GM13977 (cell line): Measurements from ENCODE around the gene ITGA2B.
"Not testable (repeated sequence)": the region's sequence is repeated elsewhere in the genome, so short reads cannot be mapped to it uniquely, and the experiment has no call there.

ENCODE experiments used
- DNase-seq: peaks from one replicate; pipeline ENCODE4 v3.0.0; 2012; ENCODE audit warnings: low spot score
- CTCF ChIP-seq: IDR thresholded peaks from 2 replicates; pipeline ENCODE4 v1.5.1; 2012; ENCODE audit warnings: mild to moderate bottlenecking, control low read depth; ENCODE audit not compliant: insufficient read depth; ENCODE audit errors: extremely low read depth, missing control alignments
- in situ Hi-C: fragments of 300-500 bp; cut with MboI; formaldehyde crosslinking; loops from one replicate; pipeline ENCODE4 v1.12.0; 2022; ENCODE audit warnings: low sequenced_read_pairs, low pct_unique_long_range_greater_than_20kb, mixed read lengths, inconsistent platforms; ENCODE audit not compliant: unreplicated experiment

The ITGA2B gene

GRCh38 chr17:44351464-44351863, 38.0 kb downstream of the ITGA2B start:
- in situ Hi-C loops = no loop called here
- DNase-seq = no peak

GRCh38 chr17:44350733-44351226, 38.7 kb downstream of the ITGA2B start:
- in situ Hi-C loops = no loop called here
- peak; percentile 88 for TF ChIP-seq CTCF
- DNase-seq = peak; percentile 86

More at GRCh38 chr17:44351464-44351863, 38.0 kb downstream of the ITGA2B start:
- no peak for TF ChIP-seq CTCF

- in situ Hi-C loops = no loop called here
- TF ChIP-seq CTCF = no peak
- no peak for DNase-seq
Measured at GRCh38 chr17:44349553-44350070, 39.8 kb downstream of the ITGA2B start.

GRCh38 chr17:44348988-44349364, 40.5 kb downstream of the ITGA2B start:
- TF ChIP-seq CTCF = no peak
- DNase-seq = no peak
- in situ Hi-C loops = no loop called here

DNA sequence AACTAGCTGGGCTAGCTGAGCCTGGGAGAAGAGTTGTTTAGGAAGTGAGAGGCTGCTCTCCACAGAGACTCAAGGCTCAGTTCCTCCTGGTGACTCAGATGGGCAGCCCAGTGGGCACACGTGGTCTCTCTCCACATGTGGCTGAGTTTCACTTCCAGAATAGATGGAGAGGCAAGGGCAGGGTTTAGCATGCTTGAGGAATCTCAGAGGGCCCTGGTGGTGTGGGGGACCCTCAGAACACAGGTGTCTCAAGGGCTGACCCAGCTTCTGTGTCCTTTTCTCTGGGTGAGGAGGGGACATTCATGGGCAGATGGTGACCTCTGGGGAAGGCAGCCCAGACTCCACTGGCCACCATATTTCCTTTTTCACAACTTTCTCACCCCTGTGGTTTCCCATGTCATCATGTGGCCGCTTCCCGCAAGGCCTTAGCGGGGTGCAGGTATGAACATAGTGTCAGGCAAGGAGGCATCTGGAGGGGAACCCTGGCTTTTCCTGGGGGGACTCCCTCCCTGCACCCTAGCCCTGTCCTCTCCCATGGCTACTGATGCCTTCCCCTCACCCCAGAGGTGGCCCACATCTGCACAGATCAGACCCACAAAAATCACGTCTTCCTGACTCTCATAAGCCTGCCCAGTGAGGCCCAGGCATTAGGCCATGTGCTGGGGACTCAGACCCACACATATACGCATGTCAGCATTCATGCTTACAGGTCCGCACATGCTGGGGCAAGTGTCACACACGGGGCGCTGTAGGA, 41.0 kb downstream of the ITGA2B start:
- in situ Hi-C loops = no loop called here
- TF ChIP-seq CTCF = no peak
- peak; percentile 82 for DNase-seq

GRCh38 chr17:44347206-44348055, 42.0 kb downstream of the ITGA2B start:
- in situ Hi-C loops = not testable (repeated sequence)

More at GRCh38 chr17:44347206-44348055, 42.0 kb downstream of the ITGA2B start:
- DNase-seq = not testable (repeated sequence)
